ENCODE data around the gene SELP. TPM values are rescaled to one million over a fixed set of nuclear protein-coding genes. Genes with fewer than 3 reads are reported as not detected.

Gene SELP
- total RNA-seq (2021; fragmentation: NEBNext Ultra II Directional; extraction: Animal tissue kit (Norgen Biotek cat#: 25700)) (not detected in 2 replicates), polyA plus RNA-seq (2011; rRNA removed) (not detected in 2 replicates), polyA minus RNA-seq (2011; rRNA and poly(A)+ RNA removed) (not detected in 2 replicates)
- polyA plus RNA-seq (2011; cell fraction: cytosol; rRNA removed): not detected
- not detected for polyA plus RNA-seq (2011; cell fraction: nucleus; rRNA removed)
- polyA plus RNA-seq (2012, experiment 1 of 2): not detected in 4 replicates
- not detected for polyA plus RNA-seq (2012, experiment 2 of 2)
- not detected for polyA plus RNA-seq (2013, experiment 1 of 2)
- not detected for polyA plus RNA-seq (2013, experiment 2 of 2)
- not detected for polyA minus RNA-seq (2011; cell fraction: cytosol; rRNA and poly(A)+ RNA removed)
- polyA minus RNA-seq (2011; cell fraction: nucleus; rRNA and poly(A)+ RNA removed): not detected
- long read RNA-seq, experiment 1: 0 reads
- long read RNA-seq, experiment 2: 0 reads

GRCh38 chr1:169630006-169630405, at the start of gene SELP:
Gene SELP, minus strand, starts transcription at chr1:169630124. Its CDS starts 50 bp downstream, at chr1:169630074.
- WGBS, 2 experiments (ENCODE audit: extremely low coverage in 1 of 2, insufficient coverage in 1 of 2, insufficient read length in 1 of 2, insufficient replicate concordance in 2 of 2, low coverage in 1 of 2, low lambda C conversion rate in 2 of 2, missing lambda C conversion rate in 1 of 2): 94% methylated on average over 1 of the region's 1 CpG; no CpG with 5 or more reads in 1 of the 2 experiments
- no peak for FAIRE-seq
- no peak within 1 kb of the TSS for H2AFZ ChIP-seq (ENCODE audit: low read length)
- no peak for TF ChIP-seq RBBP5 (IDR thresholded peaks at IDR 0.05; ENCODE audit: borderline replicate concordance, low read depth, low read length)
- TF ChIP-seq SRF (IDR thresholded peaks at IDR 0.05; ENCODE audit: low read depth, low read length): no peak
- no peak for TF ChIP-seq CBX8 (IDR thresholded peaks at IDR 0.05; ENCODE audit: borderline replicate concordance, low read depth, low read length)
- TF ChIP-seq ASH2L (IDR thresholded peaks at IDR 0.05; ENCODE audit: low read length): no peak
- TF ChIP-seq, protein P1, sequence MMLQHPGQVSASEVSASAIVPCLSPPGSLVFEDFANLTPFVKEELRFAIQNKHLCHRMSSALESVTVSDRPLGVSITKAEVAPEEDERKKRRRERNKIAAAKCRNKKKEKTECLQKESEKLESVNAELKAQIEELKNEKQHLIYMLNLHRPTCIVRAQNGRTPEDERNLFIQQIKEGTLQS (IDR thresholded peaks at IDR 0.05; ENCODE audit: insufficient read depth, low read depth, low read length): no peak
- no peak for TF ChIP-seq SIX5 (IDR thresholded peaks at IDR 0.05; ENCODE audit: low read depth, low read length)
- TF ChIP-seq ATF2 (IDR thresholded peaks at IDR 0.05; ENCODE audit: low read length): no peak
- TF ChIP-seq FOSL1 (IDR thresholded peaks at IDR 0.05; ENCODE audit: insufficient read depth, low read depth, low read length): no peak
- no peak for TF ChIP-seq RAD21 (IDR thresholded peaks at IDR 0.05 in 1 of 2, conservative IDR thresholded peaks at IDR 0.05 in 1 of 2; ENCODE audit: low read depth in 2 of 2, low read length in 2 of 2)
- TF ChIP-seq PHF8 (conservative IDR thresholded peaks at IDR 0.05; ENCODE audit: low read depth, low read length): no peak

More at GRCh38 chr1:169630006-169630405, at the start of gene SELP:
- Histone ChIP-seq H3K4ac (replicated peaks; ENCODE audit: insufficient read length, low read depth, low read length) (no peak within 1 kb of the TSS), H3K27me3 (replicated peaks in 1 of 4; ENCODE audit: control insufficient read depth in 3 of 4, extremely low read depth in 1 of 4, insufficient read depth in 3 of 4, low read length in 3 of 4) (no peaks in the 10 kb centered on the region), H3K4me3 (ENCODE audit: extremely low read depth in 1 of 4, insufficient read depth in 2 of 4, low read depth in 3 of 4, low read length in 4 of 4) (no peak within 1 kb of the TSS), H2BK15ac (ENCODE audit: low read length) (no peak within 1 kb of the TSS), H3K36me3 (ENCODE audit: control insufficient read depth in 2 of 4, insufficient read depth in 4 of 4, low read length in 3 of 4) (no peaks in the 10 kb centered on the region), H3K79me1 (ENCODE audit: low read depth, low read length) (no peaks in the 10 kb centered on the region), H3K4me2 (ENCODE audit: insufficient read depth in 1 of 2, low read depth in 2 of 2, low read length in 2 of 2) (no peak within 1 kb of the TSS), H3K79me2 (ENCODE audit: control insufficient read depth in 1 of 2, insufficient read depth in 2 of 2, low read length in 2 of 2) (no peaks in the 10 kb centered on the region), H3K23me2 (ENCODE audit: low read depth, low read length) (no peaks in the 10 kb centered on the region), H3K9ac (replicated peaks in 1 of 4; ENCODE audit: extremely low read depth in 1 of 4, low read depth in 3 of 4, low read length in 3 of 4) (no peak within 1 kb of the TSS), H3K14ac (ENCODE audit: insufficient read length) (no peak within 1 kb of the TSS), H4K8ac (ENCODE audit: extremely low read depth, insufficient read depth, low read length) (no peak within 1 kb of the TSS), H3K18ac (ENCODE audit: extremely low read depth, low read length) (no peak within 1 kb of the TSS), H3K27ac (ENCODE audit: low read depth, low read length) (no peak within 1 kb of the TSS), H2BK12ac (ENCODE audit: low read depth, low read length) (no peak within 1 kb of the TSS), H2BK20ac (ENCODE audit: low read length) (no peak within 1 kb of the TSS), H4K5ac (ENCODE audit: insufficient read length, low read depth, low read length) (no peak within 1 kb of the TSS), H2BK120ac (replicated peaks; ENCODE audit: low read depth, low read length) (no peak within 1 kb of the TSS), H2BK5ac (ENCODE audit: low read depth, low read length) (no peak within 1 kb of the TSS), H2AK5ac (ENCODE audit: low read depth, low read length) (no peak within 1 kb of the TSS), H4K20me1 (replicated peaks in 1 of 2; ENCODE audit: control insufficient read depth in 1 of 2, insufficient read depth in 2 of 2, low read length in 2 of 2) (no peaks in the 10 kb centered on the region), H3K56ac (replicated peaks; ENCODE audit: insufficient read length, low read depth, low read length) (no peak within 1 kb of the TSS), H3K9me3 (ENCODE audit: insufficient read depth in 2 of 2, low read depth in 1 of 2, low read length in 1 of 2) (peaks cover 4 to 9% of the 10 kb centered on the region in 2 experiments; a peak in 2 of 4 replicates), H3K23ac (ENCODE audit: insufficient read length) (no peak within 1 kb of the TSS), H4K91ac (replicated peaks; ENCODE audit: insufficient read length, low read length) (no peak within 1 kb of the TSS), H3K4me1 (replicated peaks in 1 of 4; ENCODE audit: control insufficient read depth in 3 of 4, insufficient read depth in 4 of 4, low read length in 3 of 4) (no peaks in the 10 kb centered on the region)
- POLR2A ChIA-PET (ENCODE audit: partially characterized antibody): no interaction called here
- no peak for DNase-seq (ENCODE audit: low read depth in 1 of 2, low spot score in 2 of 2)
- CTCF ChIA-PET (ENCODE audit: partially characterized antibody): interaction anchor here (1.5 to 1.9 kb wide), 2 partner anchors 11 to 43 kb away, joined by 4 to 5 read pairs; partner anchors contain the start of gene F5
